BJ (cell line): Measurements from ENCODE around the gene BCOR. TPM values are rescaled to one million over a fixed set of nuclear protein-coding genes. Genes with fewer than 3 reads are reported as not detected.

Source experiments
- CTCF ChIA-PET: fragments of 350-600 bp; formaldehyde crosslinking; extraction: SDS; loops from one replicate; lab custom pipeline; 2021; ENCODE audit warnings: antibody characterized with exemption, inconsistent platforms; lab: Yijun Ruan, JAX
- POLR2A ChIA-PET: fragments of 300-600 bp; sonication (Branson Sonifier 250); formaldehyde crosslinking; extraction: SDS; loops from one replicate; lab custom pipeline; 2021; ENCODE audit warnings: antibody characterized with exemption; lab: Charles Lee
- DNase-seq: peaks from one replicate; pipeline ENCODE4 v3.0.0-alpha.2; 2011; ENCODE audit warnings: low read depth
- H3K27me3 ChIP-seq: 2 replicates; pipeline ENCODE4 v1.6.0; 2011; ENCODE audit warnings: low read length; ENCODE audit not compliant: control insufficient read depth, insufficient read depth
- H3K36me3 ChIP-seq: 2 replicates; pipeline ENCODE4 v1.5.1; 2011; ENCODE audit warnings: low read length; ENCODE audit not compliant: control insufficient read depth, insufficient read depth
- H3K4me3 ChIP-seq: 2 replicates; pipeline ENCODE4 v1.5.1; 2011; ENCODE audit warnings: low read depth, mild to moderate bottlenecking, control low read depth, low read length
- CTCF ChIP-seq: IDR thresholded peaks from 2 replicates; pipeline ENCODE4 v1.5.1; 2011; ENCODE audit warnings: low read depth, mild to moderate bottlenecking, control low read depth, inconsistent platforms, low read length, moderate library complexity; ENCODE audit not compliant: insufficient read depth
- polyA plus RNA-seq: library from polyadenylated mRNA; depleted of rRNA; stranded (reverse); fragments of >200 nt; gene quantifications from 2 replicates; pipeline ENCODE4 v1.2.3, GENCODE V29; 2011

The BCOR gene
- polyA plus RNA-seq, 1 experiment, result 5.6 TPM

DNA sequence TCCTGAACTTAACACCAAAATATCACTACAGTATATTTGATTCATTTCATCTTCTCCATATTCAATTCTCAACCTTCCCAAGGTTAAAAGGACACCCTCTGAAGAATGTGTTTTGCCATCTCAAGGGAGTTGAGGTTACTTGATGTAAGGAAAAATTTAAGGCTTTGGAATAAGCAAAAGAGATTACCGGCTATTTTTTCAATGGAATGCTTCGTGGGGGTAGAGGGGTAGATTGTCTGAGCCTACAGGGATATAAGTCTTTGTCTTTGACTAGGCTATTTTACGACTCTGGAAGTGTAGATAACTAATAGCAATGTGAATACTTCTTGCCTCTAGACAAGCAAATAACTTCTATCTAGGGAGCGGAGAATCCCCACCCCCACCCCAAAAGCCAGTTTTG, 78.2 kb downstream of the BCOR start:
- DNase-seq, result no peak
- Histone ChIP-seq H3K27me3 (no peaks in the 10 kb centered on the region), H3K36me3 (no peaks in the 10 kb centered on the region), H3K4me3 (no peak overlapping the region)
- no peak for TF ChIP-seq CTCF
- ChIA-PET CTCF (no interaction called here), POLR2A (no interaction called here)

- POLR2A ChIA-PET, result no interaction called here
- H3K4me3 ChIP-seq, result no peak overlapping the region
- no peak for TF ChIP-seq CTCF
- no peak for DNase-seq
- no peaks in the 10 kb centered on the region for H3K36me3 ChIP-seq
- CTCF ChIA-PET, result no interaction called here
- no peaks in the 10 kb centered on the region for H3K27me3 ChIP-seq
These were observed 79.7 kb downstream of the BCOR start for GRCh38 chrX:40018041-40018440.

DNA sequence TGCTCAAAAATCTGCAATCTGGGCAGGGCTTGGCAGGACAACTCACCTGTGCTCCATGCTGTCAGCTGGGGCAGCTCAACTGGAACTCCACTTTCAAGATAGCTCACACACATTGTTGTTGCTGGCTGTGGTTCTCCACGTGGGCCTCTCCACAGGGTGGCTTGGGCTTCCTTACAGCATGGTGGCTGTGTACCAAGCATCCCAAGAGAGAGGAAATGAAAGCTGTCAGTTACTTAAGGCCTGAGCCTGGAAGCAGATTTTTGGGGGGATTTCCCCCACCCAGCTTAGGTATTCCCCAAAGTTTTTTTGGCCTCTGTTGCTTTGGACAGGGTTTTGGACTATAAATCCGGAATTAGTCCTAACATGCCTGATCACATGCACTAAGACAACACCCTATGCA, 81.0 kb downstream of the BCOR start:
- POLR2A ChIA-PET, result no interaction called here
- CTCF ChIA-PET, result no interaction called here
- H3K27me3 ChIP-seq, result no peaks in the 10 kb centered on the region

GRCh38 chrX:40015693-40016092, 82.1 kb downstream of the BCOR start:
- no peak for TF ChIP-seq CTCF
- ChIA-PET POLR2A (no interaction called here), CTCF (no interaction called here)
- Histone ChIP-seq H3K27me3 (no peaks in the 10 kb centered on the region), H3K36me3 (no peaks in the 10 kb centered on the region), H3K4me3 (no peak overlapping the region)
- DNase-seq, result no peak

More for the DNA sequence above, 81.0 kb downstream of the BCOR start:
- DNase-seq, result no peak
- Histone ChIP-seq H3K36me3 (no peaks in the 10 kb centered on the region), H3K4me3 (no peak overlapping the region)
- no peak for TF ChIP-seq CTCF

DNA sequence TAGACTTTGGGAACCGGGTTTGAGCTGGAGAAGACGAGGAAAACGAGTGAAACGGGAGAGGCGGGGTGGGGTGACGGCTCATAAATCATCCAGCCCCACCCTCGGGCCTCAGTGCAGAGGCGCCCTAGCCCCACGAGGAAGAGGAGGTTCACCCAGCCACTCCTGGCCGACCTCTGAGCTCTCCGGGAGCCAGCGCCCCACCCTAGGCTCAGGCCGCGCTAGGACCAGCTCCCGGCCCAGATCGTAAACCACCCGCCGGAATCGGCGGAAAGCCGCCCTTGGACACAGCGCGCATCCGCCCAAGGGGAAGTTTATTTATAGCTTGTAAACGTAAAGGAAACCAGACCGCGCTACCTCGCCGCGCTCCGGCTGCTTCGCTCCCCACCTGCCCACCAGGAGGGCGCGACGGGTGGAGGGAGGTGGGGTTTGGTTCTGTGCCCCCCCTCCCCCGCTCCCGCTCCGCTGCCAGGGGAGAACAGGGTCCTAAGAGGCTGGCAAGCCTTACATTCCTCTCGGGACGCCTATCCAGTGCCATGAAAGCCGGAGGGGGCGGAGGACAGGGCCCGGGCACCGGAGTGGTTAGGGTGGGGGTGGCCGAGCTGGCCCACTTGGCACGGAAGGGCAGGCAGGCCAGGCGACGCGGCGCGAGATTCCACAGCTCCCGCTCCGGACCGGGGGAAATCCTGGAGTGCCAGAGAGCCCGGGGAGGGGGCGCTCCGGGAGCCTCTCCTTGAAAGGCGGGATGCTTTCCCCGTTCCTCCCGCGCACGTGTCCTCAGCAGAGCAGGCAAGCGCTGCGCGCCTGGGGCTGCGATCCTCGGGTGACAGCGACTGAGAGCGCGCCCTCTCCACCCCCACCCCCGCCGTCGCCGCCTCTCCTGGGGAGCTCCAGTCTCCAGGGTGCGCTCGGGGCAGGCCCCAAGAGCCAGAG, 84.2 kb downstream of the BCOR start:
- POLR2A ChIA-PET, result interaction anchor here (0.7 kb wide), 1 partner anchor 190 kb away, joined by 3 read pairs; no protein-coding TSS in a partner anchor
- Histone ChIP-seq H3K36me3 (no peaks in the 10 kb centered on the region), H3K27me3 (no peaks in the 10 kb centered on the region), H3K4me3 (peak overlapping the region; percentile 55)
- CTCF ChIA-PET, result interaction anchor here (0.6 to 1.0 kb wide), 2 partner anchors 152 to 249 kb away, joined by 3 read pairs; no protein-coding TSS in a partner anchor
- no peak for TF ChIP-seq CTCF
- DNase-seq, result no peak
